Fibroblast of lung (primary cell): ENCODE results near the gene PNMA8B.

Experiments used
- CTCF ChIP-seq, 2 donors: IDR thresholded peaks in 1 of 2; conservative IDR thresholded peaks in 1 of 2; 1 replicate in 1 of 2; 2 replicates in 1 of 2; pipeline ENCODE4 v1.5.1; 2011 to 2012; ENCODE audit warnings: low read length in 2 of 2, control low read depth in 1 of 2, inconsistent platforms in 1 of 2, low read depth in 1 of 2, mild to moderate bottlenecking in 1 of 2
- EZH2 ChIP-seq: IDR thresholded peaks from 2 replicates; pipeline ENCODE4 v1.5.1; 2012; ENCODE audit warnings: low read length, control low read depth, mild to moderate bottlenecking; ENCODE audit errors: missing control alignments

- TF ChIP-seq CTCF (conservative IDR thresholded peaks at IDR 0.05 in 1 of 2, IDR thresholded peaks at IDR 0.05 in 1 of 2; ENCODE audit: low read depth in 1 of 2, low read length in 2 of 2) = peak; percentile 85 to 90
- no peak for TF ChIP-seq EZH2
These were observed 34.2 kb upstream of the PNMA8B start for GRCh38 chr19:46529622-46530451.
